ENCODE data around the gene CAMP. TPM values are rescaled to one million over a fixed set of nuclear protein-coding genes. Genes with fewer than 3 reads are reported as not detected.

CAMP gene
- total and polyA plus RNA-seq, 4 experiments from 2014 or later: not detected

DNA sequence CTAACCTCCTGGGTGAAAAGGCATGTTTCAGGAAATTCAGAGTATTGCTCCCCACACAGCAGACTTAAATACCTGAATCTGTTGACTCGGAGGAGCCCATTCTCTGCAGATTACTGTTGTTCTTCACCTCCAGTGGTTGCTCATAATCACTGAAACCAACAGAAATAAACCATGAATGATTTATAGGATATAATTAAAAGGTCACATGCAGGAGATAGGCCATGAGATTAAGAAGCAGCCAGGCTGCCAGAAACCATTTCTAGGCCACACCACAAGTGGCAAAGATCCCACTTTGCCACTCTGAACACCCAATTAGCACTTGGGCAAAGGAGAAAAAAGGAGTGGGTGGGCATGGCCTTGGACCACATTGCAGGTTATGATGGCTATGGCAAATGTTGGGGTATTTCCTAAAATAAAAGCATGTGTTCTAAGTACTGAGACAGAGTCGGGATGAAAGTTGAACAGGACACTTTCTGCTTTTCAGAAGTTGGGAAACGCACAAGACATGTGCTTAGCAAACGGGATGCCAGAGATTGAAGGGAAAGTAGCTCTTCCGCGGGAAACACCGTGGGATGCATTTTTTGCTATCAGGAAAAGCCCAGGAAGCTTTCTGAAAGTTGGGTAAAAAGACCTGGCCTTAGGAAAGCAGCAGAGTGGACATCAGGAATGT is 36.5 kb upstream of the CAMP start:
- Mint-ChIP-seq H3K27me3 (peaks cover 3 to 11% of the 10 kb centered on the region in 2 donors), H3K4me1 (peaks cover 8 to 23% (median 15%) of the 10 kb centered on the region in 4 donors), H3K36me3 (peaks cover 0 to 3% of the 10 kb centered on the region in 2 donors), H3K27ac (peak overlapping the region in 2 of 7 donors; percentile 43 to 88), H3K9me3 (no peaks in the 10 kb centered on the region), H3K4me3 (peak overlapping the region; percentile 76 to 87 (median 85))
- no peak for DNase-seq
- Histone ChIP-seq H3K9me3 (ENCODE audit: control insufficient read depth in 1 of 2, low read length in 2 of 2) (no peaks in the 10 kb centered on the region), H3K27ac (ENCODE audit: low read depth, low read length) (no peak overlapping the region), H3K4me1 (ENCODE audit: insufficient read depth, low read length) (peaks cover 12% of the 10 kb centered on the region), H3K4me3 (ENCODE audit: low read length in 2 of 2) (peak overlapping the region in 1 of 2 donors; percentile 95), H3K27me3 (ENCODE audit: insufficient read depth, low read length) (no peaks in the 10 kb centered on the region), H3K36me3 (ENCODE audit: insufficient read depth, low read length) (no peaks in the 10 kb centered on the region)
- intact Hi-C loops (cut with micrococcal nuclease): no loop called here
- CTCF ChIA-PET (ENCODE audit: partially characterized antibody): no interaction called here
- POLR2A ChIA-PET (ENCODE audit: partially characterized antibody): no interaction called here

GRCh38 chr3:48187301-48187578 is 36.1 kb upstream of the CAMP start:
- Mint-ChIP-seq H3K9me3 (no peaks in the 10 kb centered on the region), H3K4me1 (peaks cover 8 to 23% (median 15%) of the 10 kb centered on the region in 4 donors), H3K4me3 (peak overlapping the region; percentile 76 to 87 (median 85)), H3K36me3 (peaks cover 0 to 3% of the 10 kb centered on the region in 2 donors), H3K27ac (peak overlapping the region in 2 of 7 donors; percentile 1 to 75), H3K27me3 (peaks cover 3 to 11% of the 10 kb centered on the region in 2 donors)
- H3K27me3 ChIP-seq (ENCODE audit: insufficient read depth, low read length): no peaks in the 10 kb centered on the region
- H3K27ac ChIP-seq (ENCODE audit: low read depth, low read length): peak overlapping the region; percentile 26
- ChIA-PET CTCF (ENCODE audit: partially characterized antibody) (no interaction called here), POLR2A (ENCODE audit: partially characterized antibody) (interaction anchor here (1.5 kb wide), 1 partner anchor 259 kb away, joined by 4 read pairs; the partner anchor contains the start of gene ATRIP)
- H3K4me3 ChIP-seq (ENCODE audit: low read length in 2 of 2): peak overlapping the region in 1 of 2 donors; percentile 95
- no peaks in the 10 kb centered on the region for H3K9me3 ChIP-seq (ENCODE audit: control insufficient read depth in 1 of 2, low read length in 2 of 2)
- DNase-seq: no peak
- H3K4me1 ChIP-seq (ENCODE audit: insufficient read depth, low read length): peaks cover 12% of the 10 kb centered on the region
- no peaks in the 10 kb centered on the region for H3K36me3 ChIP-seq (ENCODE audit: insufficient read depth, low read length)
- intact Hi-C loops (cut with micrococcal nuclease): no loop called here

- H3K36me3 Mint-ChIP-seq: peaks cover 0 to 3% of the 10 kb centered on the region in 2 donors
- no peaks in the 10 kb centered on the region for H3K27me3 ChIP-seq (ENCODE audit: insufficient read depth, low read length)
- H3K27ac ChIP-seq (ENCODE audit: low read depth, low read length): peak overlapping the region; percentile 26
- peak overlapping the region; percentile 92 to 96 (median 95) for H3K4me3 Mint-ChIP-seq
- intact Hi-C loops (cut with micrococcal nuclease): loop anchor here (1.0 kb wide), 3 partner anchors 54 to 114 kb away; partner anchors contain the start of genes NME6 and ZNF589
- peak overlapping the region in 3 of 7 donors; percentile 38 to 90 (median 83) for H3K27ac Mint-ChIP-seq
- H3K4me3 ChIP-seq (ENCODE audit: low read length in 2 of 2): peak overlapping the region in 1 of 2 donors; percentile 95
- DNase-seq: peak in 2 of 5 donors; percentile 2 to 38
- no peaks in the 10 kb centered on the region for H3K9me3 Mint-ChIP-seq
- peaks cover 12% of the 10 kb centered on the region for H3K4me1 ChIP-seq (ENCODE audit: insufficient read depth, low read length)
- H3K4me1 Mint-ChIP-seq: peaks cover 8 to 23% (median 15%) of the 10 kb centered on the region in 4 donors
- ChIA-PET POLR2A (ENCODE audit: partially characterized antibody) (interaction anchor here (1.2 to 2.0 kb wide), 6 partner anchors 53 to 362 kb away, joined by 3 to 8 read pairs (median 4); partner anchors contain the start of genes ATRIP and ZNF589), CTCF (ENCODE audit: partially characterized antibody) (interaction anchor here (1.0 to 4.2 kb wide), 2 partner anchors 113 to 248 kb away, joined by 3 to 13 read pairs; partner anchors contain the start of gene NME6)
- H3K36me3 ChIP-seq (ENCODE audit: insufficient read depth, low read length): no peaks in the 10 kb centered on the region
- H3K9me3 ChIP-seq (ENCODE audit: control insufficient read depth in 1 of 2, low read length in 2 of 2): no peaks in the 10 kb centered on the region
- peaks cover 3 to 11% of the 10 kb centered on the region in 2 donors for H3K27me3 Mint-ChIP-seq
Observed at GRCh38 chr3:48187579-48188265, 35.6 kb upstream of the CAMP start.

GRCh38 chr3:48188266-48189201 is 34.8 kb upstream of the CAMP start, which contains the start of gene CDC25A:
Gene CDC25A, minus strand, starts transcription at chr3:48188417. Its CDS starts 470 bp downstream, at chr3:48187947.
- Histone ChIP-seq H3K4me3 (ENCODE audit: low read length in 2 of 2) (peak within 1 kb of the TSS in 1 of 2 donors; percentile 95), H3K9me3 (ENCODE audit: control insufficient read depth in 1 of 2, low read length in 2 of 2) (no peaks in the 10 kb centered on the region), H3K36me3 (ENCODE audit: insufficient read depth, low read length) (no peaks in the 10 kb centered on the region), H3K27ac (ENCODE audit: low read depth, low read length) (peak within 1 kb of the TSS; percentile 44), H3K27me3 (ENCODE audit: insufficient read depth, low read length) (no peaks in the 10 kb centered on the region), H3K4me1 (ENCODE audit: insufficient read depth, low read length) (peaks cover 12% of the 10 kb centered on the region)
- H3K9me3 Mint-ChIP-seq: no peaks in the 10 kb centered on the region
- CTCF ChIA-PET (ENCODE audit: partially characterized antibody): interaction anchor here (1.0 to 4.2 kb wide), 4 partner anchors 19 to 1559 kb away, joined by 3 to 13 read pairs (median 3); partner anchors contain the start of gene NME6
- H3K4me3 Mint-ChIP-seq: peak within 1 kb of the TSS; percentile 92 to 96 (median 95)
- peaks cover 8 to 23% (median 15%) of the 10 kb centered on the region in 4 donors for H3K4me1 Mint-ChIP-seq
- intact Hi-C loops (cut with micrococcal nuclease): loop anchor here (1.0 kb wide), 3 partner anchors 53 to 113 kb away; partner anchors contain the start of genes NME6 and ZNF589
- H3K36me3 Mint-ChIP-seq: peaks cover 0 to 3% of the 10 kb centered on the region in 2 donors
- peaks cover 3 to 11% of the 10 kb centered on the region in 2 donors for H3K27me3 Mint-ChIP-seq
- DNase-seq: peak; percentile 88 to 97 (median 93)
- peak within 1 kb of the TSS; percentile 38 to 90 (median 83) for H3K27ac Mint-ChIP-seq
- POLR2A ChIA-PET (ENCODE audit: partially characterized antibody): interaction anchor here (0.9 to 2.0 kb wide), 8 partner anchors 52 to 1212 kb away, joined by 3 to 8 read pairs (median 4); partner anchors contain the start of genes ATRIP, CCDC12, CCDC51 and TMA7

GRCh38 chr3:48189321-48189720 is 34.0 kb upstream of the CAMP start:
- Histone ChIP-seq H3K27ac (ENCODE audit: low read depth, low read length) (no peak overlapping the region), H3K27me3 (ENCODE audit: insufficient read depth, low read length) (no peaks in the 10 kb centered on the region), H3K36me3 (ENCODE audit: insufficient read depth, low read length) (no peaks in the 10 kb centered on the region), H3K9me3 (ENCODE audit: control insufficient read depth in 1 of 2, low read length in 2 of 2) (no peaks in the 10 kb centered on the region), H3K4me3 (ENCODE audit: low read length in 2 of 2) (no peak overlapping the region), H3K4me1 (ENCODE audit: insufficient read depth, low read length) (peaks cover 12% of the 10 kb centered on the region)
- intact Hi-C loops (cut with micrococcal nuclease): no loop called here
- POLR2A ChIA-PET (ENCODE audit: partially characterized antibody): interaction anchor here (0.9 to 2.0 kb wide), 3 partner anchors 51 to 1213 kb away, joined by 3 to 8 read pairs (median 4); partner anchors contain the start of genes CCDC12, CCDC51, TMA7 and ZNF589
- Mint-ChIP-seq H3K9me3 (no peaks in the 10 kb centered on the region), H3K4me1 (peaks cover 8 to 23% (median 15%) of the 10 kb centered on the region in 4 donors), H3K27me3 (peaks cover 3 to 11% of the 10 kb centered on the region in 2 donors), H3K4me3 (peak overlapping the region in 2 of 8 donors; percentile 29 to 95), H3K36me3 (peaks cover 0 to 3% of the 10 kb centered on the region in 2 donors), H3K27ac (no peak overlapping the region)
- CTCF ChIA-PET (ENCODE audit: partially characterized antibody): interaction anchor here (1.0 to 4.2 kb wide), 3 partner anchors 20 to 1559 kb away, joined by 3 to 13 read pairs (median 3); no protein-coding TSS in a partner anchor
- no peak for DNase-seq

GRCh38 chr3:48190911-48191310 is 32.4 kb upstream of the CAMP start:
- Histone ChIP-seq H3K36me3 (ENCODE audit: insufficient read depth, low read length) (no peaks in the 10 kb centered on the region), H3K27me3 (ENCODE audit: insufficient read depth, low read length) (no peaks in the 10 kb centered on the region), H3K9me3 (ENCODE audit: control insufficient read depth in 1 of 2, low read length in 2 of 2) (no peaks in the 10 kb centered on the region), H3K4me1 (ENCODE audit: insufficient read depth, low read length) (peaks cover 12% of the 10 kb centered on the region), H3K27ac (ENCODE audit: low read depth, low read length) (no peak overlapping the region), H3K4me3 (ENCODE audit: low read length in 2 of 2) (no peak overlapping the region)
- H3K9me3 Mint-ChIP-seq: no peaks in the 10 kb centered on the region
- POLR2A ChIA-PET (ENCODE audit: partially characterized antibody): no interaction called here
- CTCF ChIA-PET (ENCODE audit: partially characterized antibody): interaction anchor here (4.2 kb wide), 1 partner anchor 245 kb away, joined by 13 read pairs; no protein-coding TSS in a partner anchor
- DNase-seq: no peak
- peaks cover 0 to 3% of the 10 kb centered on the region in 2 donors for H3K36me3 Mint-ChIP-seq
- peaks cover 3 to 7% of the 10 kb centered on the region in 2 donors for H3K27me3 Mint-ChIP-seq
- H3K4me3 Mint-ChIP-seq: no peak overlapping the region
- peaks cover 8 to 21% (median 15%) of the 10 kb centered on the region in 4 donors for H3K4me1 Mint-ChIP-seq
- no peak overlapping the region for H3K27ac Mint-ChIP-seq
- intact Hi-C loops (cut with micrococcal nuclease): loop anchor here (5.0 kb wide), 1 partner anchor 366 kb away; the partner anchor contains the start of gene PFKFB4
